Subcutaneous abdominal adipose tissue (tissue), 5 donors: ENCODE measurements around the gene TMEM250.

Experiments
- H3K27ac ChIP-seq: one replicate; pipeline ENCODE4 v1.7.0; 2013; ENCODE audit warnings: low read depth, mild to moderate bottlenecking, inconsistent platforms, low read length, moderate library complexity
- H3K27me3 ChIP-seq, 5 donors: one replicate each; pipeline ENCODE4 v1.7.0; 2013; ENCODE audit warnings: low read length in 5 of 5, inconsistent platforms in 1 of 5; ENCODE audit not compliant: control insufficient read depth in 5 of 5, insufficient read depth in 4 of 5
- H3K36me3 ChIP-seq, 5 donors: one replicate each; pipeline ENCODE4 v1.7.0; 2013; ENCODE audit warnings: low read length in 5 of 5; ENCODE audit not compliant: control insufficient read depth in 5 of 5, insufficient read depth in 5 of 5
- H3K4me1 ChIP-seq, 5 donors: one replicate each; pipeline ENCODE4 v1.7.0; 2013; ENCODE audit warnings: low read length in 5 of 5, mild to moderate bottlenecking in 3 of 5, moderate library complexity in 1 of 5; ENCODE audit not compliant: control insufficient read depth in 5 of 5, insufficient read depth in 5 of 5
- H3K4me3 ChIP-seq, 5 donors: one replicate each; pipeline ENCODE4 v1.7.0; 2013; ENCODE audit warnings: low read length in 5 of 5, low read depth in 1 of 5
- H3K9ac ChIP-seq, 5 donors: one replicate each; pipeline ENCODE4 v1.7.0; 2013; ENCODE audit warnings: low read length in 5 of 5, mild to moderate bottlenecking in 4 of 5, moderate library complexity in 3 of 5
- H3K9me3 ChIP-seq, 5 donors: one replicate each; pipeline ENCODE4 v1.7.0; 2013; ENCODE audit warnings: low read length in 5 of 5; ENCODE audit not compliant: control insufficient read depth in 5 of 5
- donor health status: healthy.
- donor health status: healthy.
- donor health status: healthy.
- donor health status: healthy.
- donor health status: healthy.

Gene TMEM250

GRCh38 chr9:136079211-136079915 is 39.3 kb downstream of the TMEM250 start:
- Histone ChIP-seq H3K27me3 (no peaks in the 10 kb centered on the region), H3K36me3 (peaks cover 0 to 28% (median 18%) of the 10 kb centered on the region in 5 donors), H3K4me1 (peaks cover 0 to 49% (median 34%) of the 10 kb centered on the region in 5 donors), H3K4me3 (no peak overlapping the region), H3K9ac (peak overlapping the region in 1 of 5 donors; percentile 0), H3K9me3 (no peaks in the 10 kb centered on the region), H3K27ac (no peak overlapping the region)

DNA sequence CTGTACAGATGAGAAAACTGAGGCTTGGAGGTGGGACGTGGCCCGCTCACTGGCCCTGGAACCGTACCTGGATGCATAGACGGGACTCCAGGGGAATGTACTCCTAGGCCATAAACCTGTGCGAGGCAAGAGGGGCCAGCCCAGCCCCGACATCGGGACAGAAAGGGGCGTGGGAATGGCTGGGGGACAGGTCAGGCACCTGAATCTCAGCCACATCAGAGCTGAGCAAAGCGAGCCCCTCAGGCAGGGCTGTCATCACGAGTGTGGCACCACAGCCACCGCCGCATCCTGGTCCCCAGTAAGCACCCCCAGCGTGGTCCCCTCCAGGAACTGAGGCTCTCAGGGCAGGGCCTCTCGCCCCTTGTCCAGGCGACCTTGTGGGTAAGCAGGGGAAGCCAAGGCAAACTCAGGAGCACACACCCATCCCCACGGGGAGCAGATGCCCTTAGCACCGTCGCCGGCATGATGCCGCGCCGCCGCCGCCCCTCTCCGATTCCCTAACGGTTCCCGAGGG is 40.1 kb downstream of the TMEM250 start:
- Histone ChIP-seq H3K4me1 (peaks cover 0 to 47% (median 34%) of the 10 kb centered on the region in 5 donors), H3K4me3 (no peak overlapping the region), H3K9ac (no peak overlapping the region), H3K27me3 (no peaks in the 10 kb centered on the region), H3K36me3 (peaks cover 0 to 22% (median 15%) of the 10 kb centered on the region in 5 donors), H3K9me3 (no peaks in the 10 kb centered on the region), H3K27ac (no peak overlapping the region)

DNA sequence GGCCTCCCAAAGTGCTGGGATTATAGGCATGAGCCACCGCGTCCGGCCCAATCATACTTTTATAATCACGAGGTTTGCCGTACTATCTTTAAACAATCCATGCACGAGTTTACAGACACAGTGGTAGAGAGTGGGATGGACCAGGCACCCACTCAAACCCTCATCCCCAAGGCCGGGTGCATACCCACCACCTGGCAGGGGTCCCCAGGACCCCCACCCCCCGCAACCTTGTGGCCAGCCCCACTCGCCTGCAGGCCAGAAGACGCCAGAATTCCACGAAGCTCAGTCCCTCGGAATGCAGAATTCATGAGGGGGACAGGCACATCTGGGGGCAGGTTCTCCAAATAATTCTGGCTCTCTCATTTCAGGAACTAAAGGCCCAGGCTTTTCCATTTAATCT is 40.7 kb downstream of the TMEM250 start:
- Histone ChIP-seq H3K4me1 (peaks cover 0 to 47% (median 34%) of the 10 kb centered on the region in 5 donors), H3K27ac (no peak overlapping the region), H3K4me3 (no peak overlapping the region), H3K27me3 (no peaks in the 10 kb centered on the region), H3K36me3 (peaks cover 0 to 18% (median 11%) of the 10 kb centered on the region in 5 donors), H3K9me3 (no peaks in the 10 kb centered on the region), H3K9ac (no peak overlapping the region)

DNA sequence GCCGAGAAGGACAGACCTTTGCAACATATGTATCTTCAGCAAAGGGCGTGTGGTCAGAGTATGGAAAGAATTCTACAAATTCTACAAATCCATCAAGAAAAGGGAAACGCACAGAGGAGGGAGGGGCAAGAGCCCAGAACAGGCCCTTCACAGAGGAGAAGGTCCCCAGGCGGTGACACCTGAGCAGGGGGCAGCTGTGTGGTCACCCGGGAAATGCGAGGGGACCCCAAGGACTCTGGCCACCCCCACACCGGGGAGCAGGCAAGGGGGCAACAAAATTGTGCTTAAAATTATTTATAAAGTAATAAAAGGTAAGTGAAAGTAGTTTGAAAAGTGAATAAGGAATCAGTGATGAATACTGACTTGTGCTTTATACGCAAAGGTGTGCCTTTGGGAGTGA is 41.2 kb downstream of the TMEM250 start:
- Histone ChIP-seq H3K27ac (no peak overlapping the region), H3K27me3 (no peaks in the 10 kb centered on the region), H3K4me1 (peaks cover 0 to 44% (median 34%) of the 10 kb centered on the region in 5 donors)

DNA sequence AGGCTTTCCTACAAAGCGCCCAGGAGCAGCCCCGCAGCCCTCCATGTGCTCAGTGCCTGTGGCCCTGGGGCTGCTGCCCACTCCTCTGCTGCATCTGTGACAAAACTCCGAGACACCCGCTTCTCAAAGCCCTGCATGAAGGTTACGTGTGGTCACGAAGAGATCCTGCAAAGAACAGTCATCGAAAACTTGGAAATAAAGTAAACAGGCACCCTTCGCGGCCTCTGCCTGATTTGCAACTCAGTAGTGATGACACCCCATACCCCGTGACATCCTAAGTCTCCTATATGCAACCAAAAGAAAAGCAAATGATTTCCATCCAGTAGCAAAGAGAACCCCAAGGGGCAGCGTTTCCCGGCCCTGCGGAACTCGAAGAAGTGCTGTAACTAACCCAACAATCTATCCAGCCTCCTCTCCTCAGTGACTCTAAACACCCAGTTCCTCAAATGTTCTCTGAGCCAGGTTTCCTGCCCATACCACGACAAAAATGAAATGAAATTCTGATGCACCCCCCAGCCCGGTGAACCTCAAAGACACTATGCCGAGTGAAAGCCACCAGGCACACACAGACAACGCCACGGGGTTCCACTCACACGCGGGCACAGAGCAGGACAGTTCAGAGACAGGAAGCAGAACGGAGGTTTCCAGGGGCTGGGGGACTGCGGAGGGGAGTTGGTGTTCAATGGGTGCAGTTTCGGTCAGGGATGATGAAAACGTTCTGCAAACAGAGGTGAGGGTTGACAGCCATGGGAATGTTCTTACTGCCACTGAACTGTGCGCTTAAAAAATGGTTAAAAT is 42.6 kb downstream of the TMEM250 start:
- H3K36me3 ChIP-seq: peaks cover 0 to 14% (median 9%) of the 10 kb centered on the region in 5 donors
- H3K9ac ChIP-seq: peak overlapping the region in 1 of 5 donors; percentile 21
- peaks cover 0 to 30% (median 20%) of the 10 kb centered on the region in 5 donors for H3K4me1 ChIP-seq
- peak overlapping the region in 1 of 5 donors; percentile 27 for H3K4me3 ChIP-seq
- no peaks in the 10 kb centered on the region for H3K27me3 ChIP-seq
- H3K9me3 ChIP-seq: no peaks in the 10 kb centered on the region
- no peak overlapping the region for H3K27ac ChIP-seq

More for the DNA sequence above, 41.2 kb downstream of the TMEM250 start:
- Histone ChIP-seq H3K4me3 (no peak overlapping the region), H3K36me3 (peaks cover 0 to 17% (median 9%) of the 10 kb centered on the region in 5 donors), H3K9me3 (no peaks in the 10 kb centered on the region), H3K9ac (no peak overlapping the region)

DNA sequence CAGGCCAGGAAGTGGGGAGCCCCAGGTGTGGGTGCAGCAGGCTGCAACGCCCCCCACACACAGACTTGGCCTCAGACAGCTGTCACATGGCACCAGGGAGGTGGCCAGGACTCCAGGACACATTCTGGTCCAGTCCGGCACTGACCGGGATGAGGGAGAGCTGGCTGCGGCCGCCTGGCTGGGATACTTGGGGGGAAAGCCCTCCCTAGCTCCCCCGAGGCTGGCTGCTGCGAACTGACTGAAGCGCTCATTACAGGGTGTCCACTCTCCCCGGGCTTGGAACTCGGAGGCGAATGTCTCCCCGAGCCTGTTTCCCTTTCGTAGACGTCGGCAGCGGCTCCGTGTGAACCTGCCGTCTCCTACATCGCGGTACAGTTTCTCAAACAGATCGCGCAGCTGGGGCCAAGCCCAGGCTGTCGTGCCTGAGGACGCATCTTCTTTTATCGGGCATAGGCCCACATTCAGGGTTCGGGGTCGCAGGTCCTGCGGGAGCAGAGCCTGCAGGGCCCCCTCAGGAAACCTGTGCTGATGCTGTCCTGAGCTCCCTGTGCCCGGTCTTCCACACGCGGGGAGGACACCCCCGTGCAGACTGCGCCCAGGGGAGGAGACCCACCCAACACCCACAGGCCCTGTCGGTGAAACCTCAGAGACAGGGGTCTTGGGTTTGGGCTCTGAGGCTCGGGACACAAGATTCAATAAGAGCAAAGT is 43.4 kb downstream of the TMEM250 start:
- no peaks in the 10 kb centered on the region for H3K9me3 ChIP-seq
- H3K4me1 ChIP-seq: peaks cover 0 to 22% (median 15%) of the 10 kb centered on the region in 5 donors
- no peak overlapping the region for H3K27ac ChIP-seq
- no peak overlapping the region for H3K9ac ChIP-seq
- peaks cover 0 to 14% (median 9%) of the 10 kb centered on the region in 5 donors for H3K36me3 ChIP-seq
- H3K4me3 ChIP-seq: peak overlapping the region in 1 of 5 donors; percentile 27
- H3K27me3 ChIP-seq: no peaks in the 10 kb centered on the region

DNA sequence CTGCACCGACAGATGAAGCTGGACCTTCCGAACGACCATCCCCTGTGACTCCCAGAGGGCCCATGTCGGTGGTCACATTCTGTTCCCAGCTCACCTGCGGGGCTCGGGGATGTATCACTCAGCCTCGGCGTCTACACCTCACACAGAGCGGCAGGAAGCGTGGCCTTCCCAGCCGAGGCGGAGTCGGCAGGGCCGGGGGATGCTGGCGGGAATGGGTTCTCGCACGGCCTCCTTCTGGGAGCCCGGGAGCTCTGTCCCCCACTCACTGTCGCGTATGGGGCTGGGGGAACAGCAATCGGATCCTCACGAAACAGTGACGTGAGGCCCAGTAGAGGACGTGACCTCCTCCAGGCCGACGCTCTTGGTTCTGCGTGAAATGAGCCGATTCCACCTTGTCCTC is 44.0 kb downstream of the TMEM250 start:
- H3K4me3 ChIP-seq: no peak overlapping the region
- peaks cover 0 to 17% (median 9%) of the 10 kb centered on the region in 5 donors for H3K4me1 ChIP-seq
- no peak overlapping the region for H3K27ac ChIP-seq
- H3K9me3 ChIP-seq: no peaks in the 10 kb centered on the region
- no peaks in the 10 kb centered on the region for H3K27me3 ChIP-seq
- H3K9ac ChIP-seq: no peak overlapping the region
- peaks cover 0 to 14% (median 9%) of the 10 kb centered on the region in 5 donors for H3K36me3 ChIP-seq
